Measurements from ENCODE around the gene ZC3H12C. TPM values are rescaled to one million over a fixed set of nuclear protein-coding genes. Genes with fewer than 3 reads are reported as not detected.

Gene ZC3H12C
- total RNA-seq, 4 donors from 2014 or later, result 5.7 to 17.3 (median 11.4) TPM

DNA sequence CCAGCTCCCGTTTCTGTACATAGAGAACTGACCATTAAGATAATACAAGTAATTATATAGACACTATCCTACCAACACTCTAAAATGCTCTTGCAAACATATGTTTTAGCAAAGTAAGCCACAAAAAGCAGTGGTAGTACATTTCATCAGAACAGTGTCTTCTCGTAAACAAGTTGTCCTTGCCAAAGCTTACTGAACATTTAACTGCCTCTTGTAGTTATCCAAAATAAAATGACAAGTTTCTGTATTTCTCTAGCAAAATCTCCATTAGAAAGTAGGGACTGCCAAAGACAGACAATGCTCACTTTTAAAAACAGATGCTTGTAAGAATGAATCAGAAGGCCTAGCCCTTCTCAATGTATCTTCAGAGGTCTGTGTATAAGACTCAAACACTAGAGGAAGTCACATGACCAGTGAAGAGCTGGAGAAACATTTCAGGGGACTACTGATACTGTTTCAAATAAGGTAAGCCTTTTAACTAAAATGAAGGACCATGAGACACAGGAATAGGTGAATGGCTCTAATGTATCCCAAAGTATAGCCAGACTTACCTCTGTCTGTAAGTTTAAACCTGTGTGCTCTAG is 7.8 kb upstream of the ZC3H12C start:
- Histone ChIP-seq H3K27me3 (no peaks in the 10 kb centered on the region), H3K4me1 (no peaks in the 10 kb centered on the region), H3K27ac (no peak overlapping the region), H3K4me3 (no peak overlapping the region), H3K36me3 (no peaks in the 10 kb centered on the region), H3K9me3 (no peaks in the 10 kb centered on the region)
- TF ChIP-seq POLR2A (IDR thresholded peaks at IDR 0.05), result no peak
- TF ChIP-seq, protein P1, sequence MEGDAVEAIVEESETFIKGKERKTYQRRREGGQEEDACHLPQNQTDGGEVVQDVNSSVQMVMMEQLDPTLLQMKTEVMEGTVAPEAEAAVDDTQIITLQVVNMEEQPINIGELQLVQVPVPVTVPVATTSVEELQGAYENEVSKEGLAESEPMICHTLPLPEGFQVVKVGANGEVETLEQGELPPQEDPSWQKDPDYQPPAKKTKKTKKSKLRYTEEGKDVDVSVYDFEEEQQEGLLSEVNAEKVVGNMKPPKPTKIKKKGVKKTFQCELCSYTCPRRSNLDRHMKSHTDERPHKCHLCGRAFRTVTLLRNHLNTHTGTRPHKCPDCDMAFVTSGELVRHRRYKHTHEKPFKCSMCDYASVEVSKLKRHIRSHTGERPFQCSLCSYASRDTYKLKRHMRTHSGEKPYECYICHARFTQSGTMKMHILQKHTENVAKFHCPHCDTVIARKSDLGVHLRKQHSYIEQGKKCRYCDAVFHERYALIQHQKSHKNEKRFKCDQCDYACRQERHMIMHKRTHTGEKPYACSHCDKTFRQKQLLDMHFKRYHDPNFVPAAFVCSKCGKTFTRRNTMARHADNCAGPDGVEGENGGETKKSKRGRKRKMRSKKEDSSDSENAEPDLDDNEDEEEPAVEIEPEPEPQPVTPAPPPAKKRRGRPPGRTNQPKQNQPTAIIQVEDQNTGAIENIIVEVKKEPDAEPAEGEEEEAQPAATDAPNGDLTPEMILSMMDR (IDR thresholded peaks at IDR 0.05), result no peak
- no peak for DNase-seq

DNA sequence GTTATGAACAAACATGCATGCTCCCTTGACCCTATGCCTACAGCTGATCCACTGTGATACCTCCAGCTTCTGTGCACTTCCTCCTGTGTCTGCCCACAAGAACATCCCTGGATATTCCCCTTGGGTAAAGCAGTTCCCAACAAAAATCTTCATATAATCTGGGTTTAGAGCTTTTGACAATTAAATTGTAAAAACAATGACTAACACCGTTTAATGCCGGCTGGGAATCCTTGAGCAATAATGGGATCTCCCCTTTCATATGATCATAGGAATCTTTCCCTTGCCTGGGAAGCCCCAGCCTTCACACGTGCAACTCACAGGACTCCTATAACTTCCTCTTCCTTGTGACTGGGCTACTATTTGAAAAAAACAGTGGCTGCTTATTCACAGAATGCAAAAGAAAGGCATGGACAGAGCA is 6.3 kb upstream of the ZC3H12C start:
- Histone ChIP-seq H3K27ac (no peak overlapping the region), H3K27me3 (no peaks in the 10 kb centered on the region), H3K9me3 (no peaks in the 10 kb centered on the region), H3K4me1 (peaks cover 0 to 2% (median 0%) of the 10 kb centered on the region in 4 donors), H3K4me3 (no peak overlapping the region), H3K36me3 (no peaks in the 10 kb centered on the region)
- TF ChIP-seq POLR2A (IDR thresholded peaks at IDR 0.05), result no peak
- TF ChIP-seq, protein P1 (IDR thresholded peaks at IDR 0.05), result no peak
- DNase-seq, result no peak

DNA sequence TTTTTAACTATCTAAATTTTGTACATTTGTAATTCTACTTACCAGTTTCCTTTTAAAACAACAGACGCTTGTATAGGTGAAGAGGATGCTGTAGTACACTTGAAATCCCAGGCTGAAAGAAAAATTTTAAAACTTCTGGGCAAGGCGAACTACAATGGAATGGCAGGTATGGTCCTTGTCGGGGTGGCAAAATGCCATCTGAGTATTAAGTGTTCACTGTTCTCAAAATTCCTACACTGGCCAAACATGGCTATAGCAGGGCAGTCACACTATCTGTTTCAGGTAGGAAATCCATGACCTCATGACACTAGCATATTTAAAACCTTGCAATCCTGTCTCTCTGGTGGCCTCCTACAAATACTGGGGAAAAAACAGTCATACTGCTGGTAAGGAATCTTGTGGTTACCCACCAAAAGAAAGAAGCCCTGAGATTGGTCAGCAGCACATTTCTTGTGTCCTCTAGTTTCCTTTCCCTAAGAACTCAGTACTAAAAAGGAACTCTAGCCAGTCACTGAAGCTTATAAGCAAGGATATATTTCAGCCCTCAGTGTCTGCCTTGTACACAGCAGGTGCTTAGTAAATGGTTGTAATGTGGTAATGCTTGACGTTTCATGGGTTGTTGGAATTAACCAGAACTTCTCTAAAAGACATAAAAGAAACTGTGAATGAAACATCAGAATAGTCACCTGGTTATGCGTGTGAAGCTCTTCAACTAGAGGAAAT is 5.2 kb upstream of the ZC3H12C start:
- Histone ChIP-seq H3K9me3 (no peaks in the 10 kb centered on the region), H3K36me3 (no peaks in the 10 kb centered on the region), H3K4me3 (no peak overlapping the region), H3K27me3 (no peaks in the 10 kb centered on the region), H3K27ac (no peak overlapping the region), H3K4me1 (peaks cover 0 to 6% (median 0%) of the 10 kb centered on the region in 4 donors)
- DNase-seq, result no peak
- TF ChIP-seq, protein P1 (IDR thresholded peaks at IDR 0.05), result no peak
- no peak for TF ChIP-seq POLR2A (IDR thresholded peaks at IDR 0.05)

DNA sequence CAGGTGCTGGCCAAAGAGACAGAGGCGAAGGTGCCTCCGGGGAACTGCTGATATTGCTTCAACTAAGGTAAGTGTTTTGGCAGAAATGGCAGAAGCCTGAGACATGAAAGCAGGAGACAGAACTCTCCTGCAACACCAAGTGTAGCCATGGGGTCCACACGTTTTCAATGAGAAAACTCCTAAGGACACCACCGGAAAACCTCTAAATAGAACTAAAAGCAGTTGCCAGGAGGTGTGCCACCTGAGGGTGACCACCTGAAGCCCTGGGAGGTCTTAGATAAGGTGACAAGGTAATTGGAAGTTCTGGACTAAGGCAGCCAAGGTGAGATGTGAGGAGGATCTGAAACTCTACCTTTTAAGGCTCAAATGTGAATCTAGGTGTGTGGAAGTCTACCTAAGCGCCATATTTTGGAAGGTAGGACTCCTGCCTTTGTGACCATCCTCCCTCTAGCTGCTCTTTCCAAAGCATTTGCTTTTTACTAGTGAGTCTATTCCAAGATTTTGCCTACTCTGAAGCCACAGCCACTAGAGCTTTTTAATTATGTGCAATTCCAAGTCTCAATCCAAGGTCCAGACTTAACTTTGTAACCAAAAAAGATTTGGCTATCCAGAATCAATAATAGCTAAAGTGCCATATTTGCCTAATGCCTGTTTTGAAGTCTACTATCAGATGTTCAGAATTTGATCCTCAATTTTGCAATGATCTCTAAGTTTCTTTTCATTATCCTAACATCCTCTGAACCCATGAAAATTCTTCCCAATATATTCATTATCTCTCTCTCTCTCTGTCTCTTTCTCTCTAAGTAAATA is 4.5 kb upstream of the ZC3H12C start:
- Histone ChIP-seq H3K27me3 (no peaks in the 10 kb centered on the region), H3K4me1 (peaks cover 0 to 6% (median 3%) of the 10 kb centered on the region in 4 donors), H3K36me3 (no peaks in the 10 kb centered on the region), H3K9me3 (no peaks in the 10 kb centered on the region), H3K4me3 (no peak overlapping the region), H3K27ac (no peak overlapping the region)
- TF ChIP-seq POLR2A (IDR thresholded peaks at IDR 0.05), result no peak
- no peak for DNase-seq

DNA sequence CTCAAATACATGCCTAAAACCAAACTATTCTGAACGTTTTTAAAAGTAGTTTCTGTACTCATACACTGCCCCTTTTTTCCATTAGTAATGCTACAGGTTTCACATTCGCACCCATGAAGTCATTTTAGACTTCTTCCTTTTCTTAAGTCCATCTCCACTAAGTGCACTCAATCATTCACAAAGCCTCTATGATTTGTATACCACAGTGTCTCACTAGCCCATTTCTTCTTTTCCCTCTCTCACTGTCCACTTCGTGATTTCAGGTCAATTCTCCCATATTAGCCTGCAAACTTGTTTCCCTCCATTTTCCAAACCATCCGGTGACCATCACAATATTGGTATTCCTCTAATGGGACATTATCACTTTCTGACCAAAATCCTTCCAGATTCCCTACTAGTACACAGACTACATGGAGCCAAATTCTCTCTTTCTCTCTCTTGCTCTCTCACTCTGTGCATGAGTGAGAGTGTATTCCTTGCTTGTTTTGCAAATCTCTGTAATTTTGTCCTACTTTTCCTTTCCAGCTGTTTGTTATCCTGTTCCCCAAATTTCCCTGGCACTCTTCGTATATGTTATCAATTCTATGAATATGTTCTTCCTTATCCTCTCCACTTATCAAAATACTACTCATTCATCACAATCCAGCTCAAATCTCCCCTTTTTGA is 3.4 kb upstream of the ZC3H12C start:
- Histone ChIP-seq H3K27me3 (no peaks in the 10 kb centered on the region), H3K27ac (no peak overlapping the region), H3K9me3 (no peaks in the 10 kb centered on the region), H3K4me3 (no peak overlapping the region), H3K36me3 (no peaks in the 10 kb centered on the region), H3K4me1 (peaks cover 0 to 9% (median 3%) of the 10 kb centered on the region in 4 donors)
- no peak for DNase-seq
- no peak for TF ChIP-seq POLR2A (IDR thresholded peaks at IDR 0.05)
- TF ChIP-seq, protein P1 (IDR thresholded peaks at IDR 0.05), result no peak

Data from Peyer's patch (tissue), 4 donors.